ENCODE results near the gene SEC23B. TPM values are rescaled to one million over a fixed set of nuclear protein-coding genes. Genes with fewer than 3 reads are reported as not detected.

The SEC23B gene
- 52.6 to 60.9 TPM (median 55.9 TPM) in 5 replicates for total RNA-seq (2022; extraction: Qiagen RNA extraction)

DNA sequence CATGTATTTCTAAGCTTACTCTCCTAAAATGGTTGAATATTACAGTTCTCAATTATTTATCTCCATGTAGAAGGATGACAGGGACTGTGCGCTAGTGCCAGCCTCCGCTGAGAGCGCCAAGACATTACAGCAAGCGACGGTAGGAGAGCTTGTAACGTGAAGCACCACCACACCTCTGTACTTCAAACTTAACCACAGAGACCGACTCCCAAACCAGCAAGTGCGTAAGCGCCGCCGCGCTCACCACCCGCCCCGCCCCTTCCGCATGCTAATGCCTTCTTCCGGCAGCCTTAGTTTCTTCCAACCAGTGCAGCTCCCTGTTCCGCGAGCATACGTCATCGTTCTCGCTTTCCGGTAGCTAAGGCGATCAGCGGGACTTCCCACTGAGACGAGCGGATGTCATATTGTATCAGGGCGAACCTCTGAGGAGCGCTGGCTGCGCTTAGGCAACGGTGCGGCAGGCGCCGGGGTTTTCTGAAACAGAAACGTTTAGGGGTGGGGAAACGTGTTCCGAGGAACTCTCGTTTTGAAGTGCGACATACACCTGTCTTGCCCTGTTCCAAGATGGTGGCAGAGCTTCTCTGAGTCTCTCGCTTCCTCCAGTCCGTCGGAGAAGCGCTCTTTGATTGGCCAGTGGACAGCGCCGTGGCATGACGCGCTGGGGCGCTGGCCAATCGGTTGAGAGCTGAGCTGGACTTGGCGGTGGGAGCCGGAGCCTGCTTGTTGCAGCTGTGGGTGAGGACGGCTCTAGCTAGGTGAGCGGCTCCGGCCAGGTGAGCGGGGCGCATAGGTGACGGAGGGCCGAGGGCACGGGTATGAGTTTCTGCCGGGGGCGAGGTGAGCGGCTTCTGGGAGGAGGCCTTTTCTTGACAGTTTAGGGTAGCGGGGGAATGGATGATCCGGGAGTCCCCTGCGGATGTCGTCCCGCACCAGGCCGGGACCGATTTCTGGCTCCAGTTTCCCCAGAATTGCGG lies at the start of gene SEC23B:
Gene SEC23B, plus strand, starts transcription at position 723 of the 974 bp plus-strand sequence. CDS start 2,896 bp downstream, outside the sequence.

DNA sequence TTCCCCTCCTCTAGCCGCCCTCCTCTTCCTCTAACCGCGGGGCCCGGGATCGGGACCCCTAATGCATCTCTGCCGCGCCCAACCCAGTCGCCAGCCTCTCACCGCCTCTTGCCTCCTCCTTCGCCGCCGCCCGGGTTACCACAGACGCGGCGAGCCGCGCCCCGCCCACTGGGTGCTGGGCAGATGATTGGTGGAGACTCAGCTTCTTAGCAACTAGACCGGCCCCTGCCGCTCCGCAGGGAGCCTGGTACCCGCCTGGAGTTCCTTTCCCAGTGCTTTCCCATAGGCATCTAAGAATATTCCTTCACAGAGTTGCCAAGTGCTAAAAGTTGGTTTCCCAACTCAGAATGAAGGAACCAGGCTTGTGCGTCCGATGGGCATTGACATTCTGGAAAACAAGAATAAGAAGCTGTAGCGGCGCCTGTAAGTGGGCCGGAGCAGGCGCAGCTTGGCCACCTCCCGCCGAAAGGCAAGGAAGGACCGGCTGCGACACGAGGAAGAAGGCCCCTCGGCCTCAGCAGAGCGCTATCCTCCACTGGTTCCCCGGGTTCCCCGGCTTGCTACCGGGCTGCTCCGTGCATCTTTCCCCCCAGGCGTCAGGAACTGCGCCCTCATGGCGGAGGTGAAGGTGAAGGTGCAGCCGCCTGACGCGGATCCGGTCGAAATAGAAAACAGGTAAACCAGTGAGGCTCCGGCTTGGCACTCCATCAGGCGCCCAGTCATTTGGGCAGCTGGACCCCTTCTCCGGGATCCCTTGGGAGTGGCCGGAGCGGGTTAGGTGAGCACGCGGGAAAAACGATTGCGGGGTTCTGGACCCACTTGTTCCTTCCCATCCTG lies 40.6 kb upstream of the SEC23B start, which contains the start of the genes DZANK1 and POLR3F:
Gene DZANK1, minus strand, starts transcription at position 137 of the 837 bp plus-strand sequence. CDS start 1,672 bp downstream, outside the sequence.
Gene POLR3F, plus strand, starts transcription at position 497 of the 837 bp plus-strand sequence. Its CDS starts 117 bp downstream, at position 614.

DNA sequence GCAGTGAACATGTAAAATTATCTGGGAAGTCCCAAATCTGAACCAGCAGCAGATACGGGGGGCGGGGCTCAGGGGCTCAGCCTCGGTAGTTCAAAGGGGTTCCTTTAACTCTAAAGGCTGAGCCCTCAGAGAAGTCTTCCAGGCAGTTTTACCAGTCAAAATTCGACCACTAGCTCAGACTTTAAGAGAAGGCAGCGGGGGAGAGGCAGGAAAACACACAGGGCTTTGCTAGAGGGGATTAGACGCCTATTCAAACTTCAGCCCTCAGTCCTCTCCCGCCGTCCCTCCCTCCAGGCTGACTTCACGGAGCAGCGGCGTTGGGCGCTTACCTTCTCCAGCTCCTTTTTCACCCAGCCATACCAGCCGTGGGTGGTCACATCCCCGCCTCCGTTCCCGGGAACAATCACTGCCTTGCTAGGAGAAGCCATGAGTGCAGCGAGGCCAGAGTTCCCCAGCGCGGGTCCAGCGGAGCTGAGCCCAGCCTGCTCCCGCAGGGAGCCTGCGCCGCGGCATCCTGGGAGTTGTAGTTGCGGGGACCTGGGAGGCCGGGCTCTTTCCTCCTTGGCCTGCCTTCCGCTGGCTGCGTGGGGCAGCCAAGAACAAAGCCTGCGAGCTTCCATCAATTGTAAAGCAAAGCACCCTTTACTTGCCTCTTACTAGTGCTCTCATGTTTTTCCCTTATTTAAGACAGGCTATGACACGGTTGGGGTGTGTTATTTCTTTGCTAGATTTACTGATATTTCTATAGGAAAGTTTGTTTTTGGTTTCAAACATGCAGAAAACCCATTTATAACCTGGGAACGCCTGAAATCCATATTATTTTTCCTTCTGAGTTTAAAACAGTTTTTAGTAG lies 10.8 kb upstream of the SEC23B start, which contains the start of gene RBBP9:
Gene RBBP9, minus strand, starts transcription at position 486 of the 853 bp plus-strand sequence. Its CDS starts 58 bp downstream, at position 428.

DNA sequence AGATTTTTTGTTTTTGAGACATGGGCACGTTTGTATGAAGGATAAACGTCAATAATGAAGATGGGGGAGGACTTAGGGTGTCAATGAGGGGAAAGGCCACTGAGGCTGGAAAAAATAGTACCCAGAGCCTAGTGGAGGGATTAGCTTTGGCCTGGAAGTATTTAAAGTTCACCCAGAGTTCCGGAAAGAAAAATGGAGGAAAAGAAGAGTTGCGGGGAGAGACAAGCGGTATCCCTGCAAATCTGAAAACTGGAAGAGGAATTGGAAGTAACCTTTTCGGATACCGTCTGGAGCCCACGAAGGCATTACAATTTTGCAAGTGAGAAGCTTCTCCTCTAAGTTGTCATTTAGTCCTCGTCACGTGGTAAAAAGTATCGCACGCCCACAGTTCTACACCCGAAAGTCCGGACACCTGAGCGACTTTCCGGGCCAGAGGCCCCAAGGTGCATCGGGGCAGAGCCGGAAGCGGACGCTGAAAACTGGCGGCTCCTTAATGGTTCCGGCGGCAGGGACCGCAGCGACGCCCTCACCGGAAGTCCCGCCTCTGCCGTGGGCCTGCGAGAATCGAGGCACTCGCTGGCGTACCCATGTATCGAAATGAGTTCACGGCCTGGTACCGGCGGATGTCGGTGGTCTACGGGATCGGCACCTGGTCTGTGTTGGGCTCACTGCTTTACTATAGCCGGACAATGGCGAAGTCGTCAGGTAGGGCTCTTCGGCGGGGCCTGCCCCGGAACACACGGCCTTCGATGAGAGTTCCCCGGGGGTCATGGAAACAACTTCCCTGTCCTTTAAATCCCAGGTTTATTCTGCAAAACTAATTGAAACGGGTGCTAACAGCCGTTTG lies 59.4 kb downstream of the SEC23B start, which contains the start of gene SMIM26:
Gene SMIM26, plus strand, starts transcription at position 541 of the 847 bp plus-strand sequence. Its CDS starts 47 bp downstream, at position 588.

DNA sequence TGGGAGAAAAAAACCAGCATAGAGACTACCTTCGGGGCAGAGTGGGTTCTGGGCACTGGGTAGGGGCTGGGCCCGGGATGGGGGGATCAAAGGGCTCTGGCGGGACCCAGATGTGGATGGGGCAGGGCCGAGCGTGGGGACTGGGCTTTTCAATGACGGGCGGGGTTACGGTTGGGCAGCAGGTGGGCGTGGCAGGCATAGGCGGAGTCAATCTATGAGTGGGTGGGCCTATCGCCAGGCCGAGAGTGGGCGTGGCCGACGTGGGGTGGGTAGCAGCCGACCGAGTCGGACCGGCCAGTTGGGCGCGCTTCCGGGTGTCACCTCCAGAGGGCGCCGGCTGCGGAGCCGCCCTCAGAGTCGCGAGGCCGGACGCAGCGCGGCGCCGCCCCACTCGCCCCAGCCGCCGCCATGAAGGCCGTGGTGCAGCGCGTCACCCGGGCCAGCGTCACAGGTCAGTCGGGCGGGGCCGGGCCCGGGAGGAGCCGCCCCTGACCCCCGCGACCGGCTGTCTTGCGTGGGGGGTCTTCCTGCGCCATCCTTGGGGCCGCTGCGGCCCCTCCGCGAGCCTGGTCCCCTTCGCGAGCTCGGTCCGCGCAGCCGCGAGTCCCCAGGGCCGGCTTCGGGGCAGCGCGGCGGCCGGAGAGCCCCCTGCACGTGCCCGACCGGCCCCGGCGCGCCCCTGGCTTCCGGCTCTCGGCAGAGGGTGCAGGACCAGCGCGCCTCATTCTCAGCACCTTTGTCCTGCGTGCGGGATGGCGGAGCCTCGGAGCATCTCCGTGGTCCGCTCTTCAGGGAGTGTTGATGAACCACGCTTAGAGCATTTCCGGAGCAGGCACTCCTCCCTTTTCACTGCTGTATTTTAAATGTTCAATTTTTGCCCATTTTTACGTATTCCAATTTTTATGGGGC lies 80.2 kb downstream of the SEC23B start, which contains the start of gene DTD1:
Gene DTD1, plus strand, starts transcription at position 390 of the 909 bp plus-strand sequence. Its CDS starts 19 bp downstream, at position 409.

Other genes with a start within 250 kb of the SEC23B start
- gene ZNF133, start 219.4 kb upstream of the SEC23B start, total RNA-seq (2022; extraction: Qiagen RNA extraction), result 10.4 to 15.1 TPM (median 11.6 TPM) in 5 replicates
- 2.4 to 3.1 TPM (median 2.9 TPM) in 5 replicates for gene DZANK1, start 40.9 kb upstream of the SEC23B start, total RNA-seq (2022; extraction: Qiagen RNA extraction)
- 14.6 to 23.3 TPM (median 15.3 TPM) in 5 replicates for gene POLR3F, start 40.5 kb upstream of the SEC23B start, total RNA-seq (2022; extraction: Qiagen RNA extraction)
- gene RBBP9, start 10.7 kb upstream of the SEC23B start, total RNA-seq (2022; extraction: Qiagen RNA extraction), result 12.5 to 16.1 TPM (median 13.7 TPM) in 5 replicates
- 115 to 163 TPM (median 128 TPM) in 5 replicates for gene SMIM26, start 59.5 kb downstream of the SEC23B start, total RNA-seq (2022; extraction: Qiagen RNA extraction)
- 79.5 to 86.5 TPM (median 80.3 TPM) in 5 replicates for gene DTD1, start 80.1 kb downstream of the SEC23B start, total RNA-seq (2022; extraction: Qiagen RNA extraction)